ENCODE measurements around the gene TDRD12. TPM values are rescaled to one million over a fixed set of nuclear protein-coding genes. Genes with fewer than 3 reads are reported as not detected.
"Not testable (repeated sequence)": the region's sequence is repeated elsewhere in the genome, so short reads cannot be mapped to it uniquely, and the experiment has no call there.

Gene TDRD12
- total RNA-seq, 2 experiments from 2014 or later: 0.12 TPM; not detected in 1

DNA sequence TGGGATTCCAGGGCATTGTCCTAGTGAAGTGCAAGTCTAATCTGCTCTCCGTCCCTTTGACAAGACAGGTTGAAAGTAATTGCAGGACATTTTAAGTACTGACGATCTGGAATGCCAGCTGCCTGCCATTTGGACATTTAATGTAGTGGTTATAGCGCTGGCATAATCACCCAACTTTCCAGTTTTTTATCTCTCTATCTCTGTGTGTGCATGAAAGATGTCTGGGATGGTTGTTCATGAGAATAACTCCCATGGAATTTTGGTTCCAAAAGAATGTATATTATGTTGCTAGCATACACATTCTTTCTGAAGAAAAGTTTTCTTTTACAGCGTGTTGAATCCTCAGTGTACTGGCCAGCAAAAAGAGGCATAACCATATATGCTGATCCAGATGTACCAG, 53.6 kb downstream of the TDRD12 start:
- no peaks in the 10 kb centered on the region for H3K4me1 Mint-ChIP-seq
- no peak overlapping the region for H3K4me3 Mint-ChIP-seq
- no peak overlapping the region for H3K27ac Mint-ChIP-seq
- no peaks in the 10 kb centered on the region for H3K36me3 Mint-ChIP-seq
- ATAC-seq (no peak), DNase-seq (no peak)
- CTCF ChIA-PET: no interaction called here
- peaks cover 2% of the 10 kb centered on the region for H3K9me3 Mint-ChIP-seq (ENCODE audit: low read depth)
- peaks cover 2% of the 10 kb centered on the region for H3K27me3 Mint-ChIP-seq

DNA sequence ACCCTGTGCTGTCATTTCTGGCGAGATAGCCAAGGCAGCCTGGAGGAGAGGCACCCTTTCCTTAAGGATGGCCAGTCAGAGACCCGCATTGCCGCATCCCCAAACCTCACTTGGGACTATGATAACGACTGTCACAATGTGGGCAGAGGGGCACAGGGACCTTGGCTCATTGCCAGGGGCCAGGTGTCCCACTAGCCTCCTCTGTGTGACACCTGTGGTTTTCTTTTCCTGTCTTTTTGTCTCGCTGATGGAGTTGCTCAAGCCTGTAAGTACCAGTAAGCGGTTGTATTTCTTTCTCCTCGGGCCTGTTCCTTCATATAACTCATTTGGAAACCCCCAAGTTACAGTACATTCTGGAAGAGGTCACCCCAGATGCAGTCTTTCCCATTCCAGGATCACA, 59.5 kb downstream of the TDRD12 start:
- DNase-seq (no peak), ATAC-seq (no peak)
- CTCF ChIA-PET: no interaction called here
- H3K9me3 Mint-ChIP-seq (ENCODE audit: low read depth): peaks cover 7% of the 10 kb centered on the region
- H3K4me3 Mint-ChIP-seq: no peak overlapping the region
- no peaks in the 10 kb centered on the region for H3K4me1 Mint-ChIP-seq
- peaks cover 6% of the 10 kb centered on the region for H3K27me3 Mint-ChIP-seq
- peaks cover 3% of the 10 kb centered on the region for H3K36me3 Mint-ChIP-seq
- H3K27ac Mint-ChIP-seq: no peak overlapping the region

DNA sequence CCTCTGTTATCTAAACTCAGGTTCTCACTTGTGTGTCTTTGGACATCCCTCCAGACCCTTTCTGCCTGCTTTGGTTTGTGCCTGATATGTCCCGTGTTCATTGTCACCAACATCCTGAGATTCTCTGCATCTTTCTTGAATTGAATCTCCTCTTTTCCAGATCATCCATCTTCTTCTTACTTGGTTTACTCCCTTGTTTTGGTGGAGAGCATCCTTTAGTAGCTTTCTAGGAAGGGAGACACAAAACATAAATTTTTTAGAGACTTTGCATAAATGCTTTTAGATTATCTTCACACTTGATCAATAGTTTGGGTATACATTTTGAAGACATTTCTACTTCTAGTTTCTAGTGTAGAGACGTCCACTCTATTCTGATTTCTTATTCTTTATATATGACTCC, 61.7 kb downstream of the TDRD12 start:
- CTCF ChIA-PET: no interaction called here
- Mint-ChIP-seq H3K4me1 (peaks cover 2% of the 10 kb centered on the region), H3K27me3 (peaks cover 8% of the 10 kb centered on the region), H3K27ac (no peak overlapping the region), H3K9me3 (ENCODE audit: low read depth) (peaks cover 7% of the 10 kb centered on the region), H3K4me3 (no peak overlapping the region), H3K36me3 (peaks cover 3% of the 10 kb centered on the region)
- DNase-seq (no peak), ATAC-seq (no peak)

DNA sequence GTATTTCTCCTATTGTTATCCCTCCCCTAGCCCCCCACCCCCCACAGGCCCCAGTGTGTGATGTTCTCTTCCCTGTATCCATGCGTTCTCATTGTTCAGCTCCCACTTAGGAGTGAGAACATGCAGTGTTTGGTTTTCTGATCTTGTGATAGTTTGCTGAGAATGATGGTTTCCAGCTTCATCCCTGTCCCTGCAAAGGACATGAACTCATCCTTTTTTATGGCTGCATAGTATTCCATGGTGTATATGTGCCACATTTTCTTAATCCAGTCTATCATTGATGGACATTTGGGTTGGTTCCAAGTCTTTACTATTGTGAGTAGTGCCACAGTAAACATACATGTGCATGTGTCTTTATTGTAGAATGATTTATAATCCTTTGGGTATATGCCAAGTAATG, 62.5 kb downstream of the TDRD12 start:
- H3K9me3 Mint-ChIP-seq (ENCODE audit: low read depth); DNase-seq; H3K27me3 Mint-ChIP-seq; CTCF ChIA-PET; H3K36me3 Mint-ChIP-seq; H3K4me3 Mint-ChIP-seq; H3K27ac Mint-ChIP-seq; ATAC-seq; H3K4me1 Mint-ChIP-seq: not testable (repeated sequence)

DNA sequence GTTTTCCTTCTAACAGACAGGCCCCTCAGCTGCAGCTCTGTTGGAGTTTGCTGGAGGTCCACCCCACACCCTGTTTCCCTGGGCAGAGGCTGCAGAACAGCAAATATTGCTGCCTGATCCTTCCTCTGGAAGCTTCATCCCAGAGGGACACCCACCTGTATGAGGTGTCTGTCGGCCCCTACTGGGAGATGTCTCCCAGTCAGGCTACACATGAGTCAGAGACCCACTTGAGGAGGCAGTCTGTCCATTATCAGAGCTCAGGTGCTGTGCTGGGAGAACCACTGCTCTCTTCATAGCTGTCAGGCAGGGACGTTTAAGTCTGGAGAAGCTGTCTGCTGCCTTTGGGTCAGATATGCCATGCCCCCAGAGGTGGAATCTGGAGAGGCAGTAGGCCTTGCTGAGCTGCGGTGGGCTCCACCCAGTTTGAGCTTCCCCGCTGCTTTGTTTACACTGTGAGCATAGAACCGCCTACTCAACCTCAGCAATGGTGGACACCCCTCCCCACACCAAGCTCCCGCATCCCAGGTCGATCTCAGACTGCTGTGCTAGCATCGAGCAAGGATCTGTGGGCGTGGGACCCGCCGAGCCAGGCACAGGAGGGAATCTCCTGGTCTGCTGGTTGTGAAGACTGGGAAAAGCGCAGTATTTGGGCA, 67.7 kb downstream of the TDRD12 start:
- not testable (repeated sequence) for H3K27ac Mint-ChIP-seq; DNase-seq; H3K27me3 Mint-ChIP-seq; H3K9me3 Mint-ChIP-seq (ENCODE audit: low read depth); H3K36me3 Mint-ChIP-seq; H3K4me1 Mint-ChIP-seq; ATAC-seq; H3K4me3 Mint-ChIP-seq
- CTCF ChIA-PET: interaction anchor here (1.2 kb wide), 1 partner anchor 346 kb away, joined by 3 read pairs; no protein-coding TSS in a partner anchor

DNA sequence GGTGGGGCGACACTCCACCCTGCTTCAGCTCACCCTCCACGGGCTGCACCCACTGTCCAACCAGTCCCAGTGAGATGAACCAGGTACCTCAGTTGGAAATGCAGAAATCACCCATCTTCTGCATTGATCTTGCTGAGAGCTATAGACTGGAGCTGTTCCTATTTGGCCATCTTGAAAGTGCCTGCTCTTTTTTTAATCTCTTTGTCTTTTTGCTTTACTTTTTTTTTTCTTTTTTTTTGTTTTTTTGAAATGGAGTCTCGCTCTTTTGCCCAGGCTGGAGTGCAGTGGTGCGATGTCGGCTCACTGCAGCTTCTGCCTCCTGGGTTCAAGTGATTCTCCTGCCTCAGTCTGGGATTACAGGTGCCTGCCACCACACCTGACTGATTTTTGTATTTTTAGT, 68.3 kb downstream of the TDRD12 start:
- H3K4me3 Mint-ChIP-seq; CTCF ChIA-PET; ATAC-seq; H3K4me1 Mint-ChIP-seq; H3K27me3 Mint-ChIP-seq; H3K9me3 Mint-ChIP-seq (ENCODE audit: low read depth); H3K36me3 Mint-ChIP-seq; DNase-seq; H3K27ac Mint-ChIP-seq: not testable (repeated sequence)

DNA sequence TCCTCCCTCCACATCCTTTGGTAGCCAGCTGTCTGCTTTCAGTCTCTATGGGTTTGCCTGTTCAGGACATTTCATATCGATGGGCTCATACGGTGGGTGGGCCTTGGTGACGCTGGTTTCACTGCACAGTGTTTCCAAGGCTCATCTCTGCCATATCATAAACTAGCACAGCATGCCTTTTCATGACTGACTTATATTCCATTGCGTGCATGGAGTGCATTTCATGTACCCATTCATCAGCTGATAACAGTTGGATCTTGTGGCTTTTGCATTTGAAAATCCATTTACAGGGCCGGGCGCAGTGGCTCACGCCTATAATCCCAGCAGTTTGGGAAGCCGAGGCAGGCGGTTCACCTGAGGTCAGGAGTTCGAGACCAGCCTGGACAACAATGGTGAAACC, 69.9 kb downstream of the TDRD12 start:
- Mint-ChIP-seq H3K9me3 (ENCODE audit: low read depth) (no peaks in the 10 kb centered on the region), H3K27ac (no peak overlapping the region), H3K4me1 (peaks cover 16% of the 10 kb centered on the region), H3K4me3 (no peak overlapping the region), H3K27me3 (peaks cover 2% of the 10 kb centered on the region), H3K36me3 (no peaks in the 10 kb centered on the region)
- DNase-seq: no peak
- CTCF ChIA-PET: no interaction called here
- ATAC-seq: no peak

DNA sequence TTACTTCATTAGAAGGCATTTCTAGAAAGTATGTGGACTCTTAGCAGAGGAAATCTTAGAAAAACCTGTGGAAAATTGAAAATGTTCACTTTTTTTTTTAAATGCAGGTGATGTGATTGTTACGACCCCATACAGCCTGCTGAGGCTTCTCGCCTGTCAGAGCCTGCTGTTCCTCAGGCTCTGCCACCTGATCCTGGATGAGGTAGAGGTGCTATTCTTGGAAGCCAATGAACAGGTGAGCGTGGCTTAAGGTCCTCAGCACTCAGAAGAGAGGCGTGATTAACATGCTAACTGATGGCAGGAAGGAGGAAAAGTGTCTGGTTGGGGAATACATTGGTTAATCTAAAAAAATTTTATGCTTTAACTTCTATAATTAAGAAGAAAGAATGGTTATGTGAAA, 78.6 kb downstream of the TDRD12 start:
- H3K4me1 Mint-ChIP-seq: peaks cover 21% of the 10 kb centered on the region
- no peak for ATAC-seq
- H3K4me3 Mint-ChIP-seq: no peak overlapping the region
- H3K27ac Mint-ChIP-seq: no peak overlapping the region
- H3K27me3 Mint-ChIP-seq: no peaks in the 10 kb centered on the region
- CTCF ChIA-PET: no interaction called here
- DNase-seq: no peak
- no peaks in the 10 kb centered on the region for H3K9me3 Mint-ChIP-seq (ENCODE audit: low read depth)
- no peaks in the 10 kb centered on the region for H3K36me3 Mint-ChIP-seq

DNA sequence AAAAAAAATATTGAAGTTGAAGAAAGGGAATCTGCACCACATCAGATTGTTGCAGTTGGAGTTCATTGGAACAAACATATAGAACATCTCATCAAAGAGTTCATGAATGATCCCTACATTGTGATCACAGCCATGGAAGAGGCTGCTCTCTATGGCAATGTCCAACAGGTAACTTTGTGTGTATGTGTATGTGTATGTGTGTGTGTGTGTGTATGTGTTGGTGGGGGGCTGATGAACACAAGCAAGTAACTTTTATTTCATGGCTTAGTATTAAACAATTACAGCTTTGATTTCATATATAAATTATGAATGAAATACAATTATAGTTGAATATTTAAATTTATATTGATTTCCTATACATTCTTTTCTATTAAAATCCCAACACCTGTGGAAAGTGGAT, 80.6 kb downstream of the TDRD12 start:
- H3K27ac Mint-ChIP-seq: no peak overlapping the region
- no peaks in the 10 kb centered on the region for H3K27me3 Mint-ChIP-seq
- H3K4me3 Mint-ChIP-seq: no peak overlapping the region
- H3K9me3 Mint-ChIP-seq (ENCODE audit: low read depth): no peaks in the 10 kb centered on the region
- no peak for DNase-seq
- H3K36me3 Mint-ChIP-seq: no peaks in the 10 kb centered on the region
- no peak for ATAC-seq
- H3K4me1 Mint-ChIP-seq: peaks cover 8% of the 10 kb centered on the region
- CTCF ChIA-PET: no interaction called here

DNA sequence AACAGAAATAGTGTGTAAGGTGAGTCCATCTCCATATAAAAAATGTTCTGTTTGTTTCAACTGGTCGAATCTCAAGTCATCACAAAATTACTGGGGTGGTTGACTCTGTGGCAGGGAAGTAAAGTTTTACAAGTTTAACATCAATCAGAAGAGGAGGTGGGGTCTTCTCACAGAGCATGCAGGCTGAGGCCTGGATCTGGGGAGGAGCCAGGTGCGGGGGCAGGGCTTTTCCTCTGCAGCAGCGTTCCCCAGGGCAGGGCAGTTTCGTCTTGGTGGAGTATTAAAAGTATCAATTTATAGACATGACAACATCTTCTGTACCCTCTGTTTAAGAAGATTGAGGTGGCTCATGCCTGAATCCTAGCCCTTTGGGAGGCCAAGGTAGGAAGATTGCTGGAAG, 81.2 kb downstream of the TDRD12 start:
- Mint-ChIP-seq H3K27me3 (no peaks in the 10 kb centered on the region), H3K27ac (no peak overlapping the region), H3K9me3 (ENCODE audit: low read depth) (no peaks in the 10 kb centered on the region), H3K4me3 (no peak overlapping the region), H3K36me3 (no peaks in the 10 kb centered on the region), H3K4me1 (peaks cover 4% of the 10 kb centered on the region)
- no peak for ATAC-seq
- CTCF ChIA-PET: no interaction called here
- no peak for DNase-seq

DNA sequence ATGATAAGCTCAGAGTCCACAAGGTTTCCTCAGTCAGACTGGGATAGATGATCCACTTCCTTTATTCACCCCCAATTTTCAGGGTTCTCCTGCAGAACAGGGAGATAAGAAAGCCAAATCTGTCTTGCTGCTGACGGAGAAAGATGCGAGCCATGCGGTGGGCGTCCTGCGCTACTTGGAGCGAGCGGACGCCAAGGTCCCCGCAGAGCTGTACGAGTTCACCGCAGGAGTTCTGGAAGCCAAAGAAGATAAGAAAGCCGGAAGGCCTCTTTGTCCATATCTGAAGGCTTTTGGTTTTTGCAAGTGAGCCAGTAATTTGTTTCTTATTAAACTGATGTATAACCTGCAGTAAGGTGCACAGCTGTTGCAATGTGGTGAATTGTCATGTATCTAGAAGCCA, 83.3 kb downstream of the TDRD12 start:
- Mint-ChIP-seq H3K9me3 (ENCODE audit: low read depth) (no peaks in the 10 kb centered on the region), H3K27me3 (no peaks in the 10 kb centered on the region), H3K36me3 (no peaks in the 10 kb centered on the region), H3K4me1 (no peaks in the 10 kb centered on the region), H3K4me3 (no peak overlapping the region), H3K27ac (no peak overlapping the region)
- CTCF ChIA-PET: no interaction called here
- ATAC-seq: no peak
- no peak for DNase-seq

DNA sequence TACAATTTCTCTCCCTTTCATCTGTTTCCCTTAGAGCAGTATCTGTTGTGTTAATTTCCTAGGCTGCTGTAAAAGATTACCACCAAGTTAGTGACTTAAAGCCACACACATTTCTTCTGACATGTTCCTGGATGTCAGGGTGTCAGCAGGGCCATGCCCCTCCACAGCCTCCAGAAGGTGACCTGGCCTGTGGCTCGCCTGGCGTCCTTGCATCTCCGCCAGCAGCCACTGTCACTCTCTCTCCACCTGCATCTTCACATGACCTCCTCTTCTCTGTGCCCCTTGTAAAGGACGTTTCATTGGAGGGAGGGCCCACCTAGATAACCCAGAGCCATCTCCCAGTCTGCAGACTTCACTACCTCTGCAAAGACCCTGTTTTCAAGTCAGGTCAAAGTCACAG, 88.7 kb downstream of the TDRD12 start:
- ATAC-seq (no peak), DNase-seq (no peak)
- H3K36me3 Mint-ChIP-seq: no peaks in the 10 kb centered on the region
- CTCF ChIA-PET: no interaction called here
- H3K4me1 Mint-ChIP-seq: peaks cover 10% of the 10 kb centered on the region
- H3K27me3 Mint-ChIP-seq: peaks cover 4% of the 10 kb centered on the region
- H3K4me3 Mint-ChIP-seq: no peak overlapping the region
- H3K9me3 Mint-ChIP-seq (ENCODE audit: low read depth): no peaks in the 10 kb centered on the region
- H3K27ac Mint-ChIP-seq: no peak overlapping the region

DNA sequence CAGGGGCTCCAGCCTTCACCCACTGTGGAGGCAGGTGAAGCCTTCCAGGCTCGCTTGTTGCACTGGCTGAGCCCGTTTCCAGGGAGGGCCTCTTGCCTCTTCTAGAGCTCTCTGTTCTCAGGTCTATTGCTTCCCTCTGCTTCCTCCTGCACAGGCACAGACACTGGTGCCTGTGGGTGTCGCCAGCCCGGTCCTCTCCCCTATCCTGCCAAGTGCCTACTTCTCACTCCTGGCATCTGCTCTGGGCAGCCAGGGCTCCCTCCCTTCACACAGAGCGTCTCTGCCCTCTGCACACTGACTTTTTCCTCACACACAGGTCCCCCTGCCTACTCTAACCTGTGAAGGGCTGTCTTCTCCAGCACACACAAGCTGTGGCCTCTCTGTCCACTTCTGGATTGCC, 89.7 kb downstream of the TDRD12 start:
- no peaks in the 10 kb centered on the region for H3K36me3 Mint-ChIP-seq
- peaks cover 4% of the 10 kb centered on the region for H3K27me3 Mint-ChIP-seq
- peaks cover 10% of the 10 kb centered on the region for H3K4me1 Mint-ChIP-seq
- H3K4me3 Mint-ChIP-seq: no peak overlapping the region
- DNase-seq (no peak), ATAC-seq (no peak)
- H3K27ac Mint-ChIP-seq: no peak overlapping the region
- CTCF ChIA-PET: interaction anchor here (1.0 kb wide), 1 partner anchor 210 kb away, joined by 3 read pairs; no protein-coding TSS in a partner anchor
- no peaks in the 10 kb centered on the region for H3K9me3 Mint-ChIP-seq (ENCODE audit: low read depth)

DNA sequence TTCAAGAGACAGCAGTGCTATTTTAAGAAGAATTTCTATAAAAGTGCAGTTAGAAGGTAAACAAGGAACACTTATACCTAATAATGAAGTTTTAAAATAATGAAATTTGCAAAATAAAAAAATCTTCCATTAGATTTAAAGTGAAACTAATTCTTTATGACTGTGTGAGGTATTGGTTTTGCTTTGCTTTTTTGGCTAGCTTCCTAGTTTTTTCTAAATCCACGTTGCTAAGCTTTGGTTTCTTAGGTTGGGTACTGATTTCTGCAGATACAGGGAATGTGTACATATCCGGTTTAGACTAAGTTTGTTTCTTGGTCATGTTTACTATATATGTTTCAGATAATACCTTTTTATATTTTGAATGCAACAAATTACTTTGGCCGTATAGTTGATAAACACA, 90.2 kb downstream of the TDRD12 start:
- ATAC-seq: no peak
- Mint-ChIP-seq H3K4me3 (no peak overlapping the region), H3K27ac (no peak overlapping the region), H3K36me3 (no peaks in the 10 kb centered on the region), H3K9me3 (ENCODE audit: low read depth) (no peaks in the 10 kb centered on the region), H3K27me3 (peaks cover 4% of the 10 kb centered on the region), H3K4me1 (peaks cover 10% of the 10 kb centered on the region)
- CTCF ChIA-PET: interaction anchor here (1.0 kb wide), 1 partner anchor 210 kb away, joined by 3 read pairs; no protein-coding TSS in a partner anchor
- DNase-seq: no peak

DNA sequence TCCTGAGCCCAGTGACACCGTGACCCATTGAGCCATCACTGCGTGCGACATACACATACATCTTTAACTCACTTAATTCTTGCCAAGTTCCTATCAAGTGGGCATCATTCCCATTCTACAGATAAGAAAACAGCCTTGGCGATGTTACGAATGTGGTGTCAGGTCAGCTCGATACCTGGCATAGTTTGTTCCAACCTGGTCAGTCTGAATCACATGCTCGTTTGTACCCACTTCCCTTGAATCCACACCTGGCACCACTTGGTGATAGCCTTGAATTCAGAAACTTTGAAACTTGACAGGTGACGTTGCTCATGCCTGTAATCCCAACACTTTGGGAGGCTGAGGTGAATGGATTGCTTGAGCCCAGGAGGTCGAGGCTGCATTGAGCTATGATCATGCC, 90.9 kb downstream of the TDRD12 start:
- CTCF ChIA-PET: interaction anchor here (1.0 kb wide), 1 partner anchor 211 kb away, joined by 3 read pairs; no protein-coding TSS in a partner anchor
- DNase-seq (no peak), ATAC-seq (no peak)
- no peaks in the 10 kb centered on the region for H3K9me3 Mint-ChIP-seq (ENCODE audit: low read depth)
- H3K27ac Mint-ChIP-seq: no peak overlapping the region
- no peaks in the 10 kb centered on the region for H3K36me3 Mint-ChIP-seq
- H3K4me1 Mint-ChIP-seq: peaks cover 10% of the 10 kb centered on the region
- no peak overlapping the region for H3K4me3 Mint-ChIP-seq
- H3K27me3 Mint-ChIP-seq: peaks cover 4% of the 10 kb centered on the region

Data from activated CD8-positive, alpha-beta memory T cell treated with anti-CD3 and anti-CD28 coated beads, Interleukin-2, amount 10 ng/mL, durations not matched to agents 7 days and 5 days (primary cell).